CD4-positive, CD25-positive, alpha-beta regulatory T cell (primary cell): Measurements from ENCODE around the gene FAM53B. TPM values are rescaled to one million over a fixed set of nuclear protein-coding genes. Genes with fewer than 3 reads are reported as not detected.
A peak's percentile ranks its signal among the peaks of the same experiment; 100 is the strongest.

Experiments
- ATAC-seq, 2 donors: fragments of 150-1000 bp; cut with Tn5 transposase; one replicate each; pipeline ENCODE4 v1.10.0; 2021; ENCODE audit warnings: low read depth in 2 of 2, moderate number of reproducible peaks in 2 of 2, moderate library complexity in 1 of 2
- DNase-seq, 3 donors: peaks; one replicate each; pipeline versions ENCODE4 v3.0.0 to v3.0.0-alpha.2; 2012 to 2022; ENCODE audit warnings: mixed read lengths in 1 of 3
- H3K27ac ChIP-seq: one replicate; pipeline ENCODE4 v1.7.0; 2013; ENCODE audit warnings: mild to moderate bottlenecking, low read length; ENCODE audit not compliant: insufficient read depth, poor library complexity, severe bottlenecking
- H3K27me3 ChIP-seq: one replicate; pipeline ENCODE4 v1.7.0; 2013; ENCODE audit warnings: low read length; ENCODE audit not compliant: control insufficient read depth, insufficient read depth
- H3K36me3 ChIP-seq: one replicate; pipeline ENCODE4 v1.7.0; 2013; ENCODE audit warnings: mild to moderate bottlenecking, low read length, moderate library complexity; ENCODE audit not compliant: control insufficient read depth, insufficient read depth
- H3K4me1 ChIP-seq: 2 replicates; pipeline ENCODE4 v1.7.0; 2013; ENCODE audit warnings: mild to moderate bottlenecking, low read length; ENCODE audit not compliant: insufficient read depth, control insufficient read depth, poor library complexity, severe bottlenecking
- H3K4me3 ChIP-seq: one replicate; pipeline ENCODE4 v1.7.0; 2013; ENCODE audit warnings: low read depth, mild to moderate bottlenecking, low read length, moderate library complexity
- H3K9me3 ChIP-seq, 2 experiments: 1 replicate in 1 of 2; 2 replicates in 1 of 2; pipeline ENCODE4 v1.7.0; 2013; ENCODE audit warnings: low read length in 2 of 2, mild to moderate bottlenecking in 1 of 2, moderate library complexity in 1 of 2; ENCODE audit not compliant: control insufficient read depth in 2 of 2
- H3K27ac Mint-ChIP-seq, 3 donors: one replicate each; pipeline ENCODE4 v1.8.0; 2020 to 2022; ENCODE audit warnings: mild to moderate bottlenecking in 3 of 3, mixed read lengths in 3 of 3, moderate library complexity in 2 of 3
- H3K27me3 Mint-ChIP-seq: one replicate; pipeline ENCODE4 v1.8.0; 2022; ENCODE audit warnings: mild to moderate bottlenecking, mixed read lengths
- H3K36me3 Mint-ChIP-seq: one replicate; pipeline ENCODE4 v1.8.0; 2020; ENCODE audit warnings: mixed read lengths
- H3K4me1 Mint-ChIP-seq, 4 donors: one replicate each; pipeline ENCODE4 v1.8.0; 2020 to 2022; ENCODE audit warnings: mixed read lengths in 4 of 4, mild to moderate bottlenecking in 1 of 4
- H3K4me3 Mint-ChIP-seq, 4 donors: one replicate each; pipeline ENCODE4 v1.8.0; 2020 to 2022; ENCODE audit warnings: mild to moderate bottlenecking in 4 of 4, mixed read lengths in 4 of 4, moderate library complexity in 3 of 4
- H3K9me3 Mint-ChIP-seq, 7 donors: one replicate each; pipeline ENCODE4 v1.8.0; 2020 to 2022; ENCODE audit warnings: mixed read lengths in 7 of 7, mild to moderate bottlenecking in 3 of 7, moderate library complexity in 2 of 7
- polyA plus RNA-seq, 4 donors: library from polyadenylated mRNA; unstranded; fragments of 300-500 nt; fragmentation: Illumina TruSeq; gene quantifications; one replicate each; pipeline ENCODE4 v1.2.3, GENCODE V29; 2021
- total RNA-seq: library from RNA; stranded (reverse); gene quantifications from one replicate; pipeline ENCODE4 v1.2.3, GENCODE V29; 2022

FAM53B gene
- total and polyA plus RNA-seq, 5 donors from 2014 or later: 5.8 to 116 (median 15.0) TPM

DNA sequence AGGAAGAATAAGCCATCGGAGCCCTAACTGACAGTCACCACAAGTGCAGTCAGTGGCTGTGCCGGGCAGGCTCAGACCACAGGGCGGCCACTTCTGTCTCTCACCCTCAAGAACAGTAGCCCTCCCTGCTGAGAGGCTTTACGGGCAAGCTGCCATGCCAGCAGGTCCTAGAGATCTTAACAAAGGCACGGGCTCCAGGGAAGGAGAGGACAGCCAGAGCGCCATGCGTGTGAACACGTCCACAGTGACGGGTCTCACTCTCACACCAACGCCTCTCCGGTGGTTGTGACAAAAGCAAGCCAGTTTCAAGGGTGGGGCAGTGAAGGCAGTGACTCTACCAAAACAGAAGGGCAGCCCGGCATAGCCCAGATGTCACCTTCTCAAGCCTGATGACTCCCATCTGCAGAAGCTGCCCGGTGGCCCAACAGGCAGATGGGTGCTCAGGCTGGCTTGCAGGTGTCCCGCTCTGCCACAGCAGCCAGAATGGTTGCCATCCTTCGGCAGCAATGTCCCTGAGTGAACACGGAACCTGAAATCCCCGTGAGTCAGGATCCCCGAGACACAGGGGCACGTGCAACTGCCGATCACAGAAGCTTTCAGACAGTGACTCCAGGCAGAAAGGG, 102.0 kb downstream of the FAM53B start:
- Mint-ChIP-seq H3K4me1 (peaks cover 14 to 93% (median 51%) of the 10 kb centered on the region in 4 donors), H3K27ac (peak overlapping the region; percentile 83 to 98 (median 91)), H3K27me3 (no peaks in the 10 kb centered on the region), H3K4me3 (peak overlapping the region in 3 of 4 donors; percentile 56 to 89 (median 63)), H3K36me3 (peaks cover 5% of the 10 kb centered on the region), H3K9me3 (peaks cover 0 to 2% (median 0%) of the 10 kb centered on the region in 7 donors)
- Histone ChIP-seq H3K36me3 (peaks cover 7% of the 10 kb centered on the region), H3K27me3 (no peaks in the 10 kb centered on the region), H3K4me3 (no peak overlapping the region), H3K27ac (peak overlapping the region; percentile 48), H3K4me1 (peaks cover 91% of the 10 kb centered on the region), H3K9me3 (no peaks in the 10 kb centered on the region)
- DNase-seq (no peak), ATAC-seq (no peak)

- ATAC-seq: peak; percentile 76 to 85
- Histone ChIP-seq H3K9me3 (no peaks in the 10 kb centered on the region), H3K27ac (peak overlapping the region; percentile 48), H3K36me3 (peaks cover 7% of the 10 kb centered on the region), H3K4me1 (peaks cover 91% of the 10 kb centered on the region), H3K4me3 (peak overlapping the region; percentile 22), H3K27me3 (no peaks in the 10 kb centered on the region)
- Mint-ChIP-seq H3K27me3 (no peaks in the 10 kb centered on the region), H3K9me3 (peaks cover 0 to 2% (median 0%) of the 10 kb centered on the region in 7 donors), H3K27ac (peak overlapping the region; percentile 83 to 98 (median 89)), H3K4me1 (peaks cover 14 to 93% (median 51%) of the 10 kb centered on the region in 4 donors), H3K4me3 (peak overlapping the region; percentile 66 to 89 (median 72)), H3K36me3 (peaks cover 5% of the 10 kb centered on the region)
- peak in 1 of 3 donors; percentile 66 for DNase-seq
Observed at GRCh38 chr10:124641282-124642087, 102.7 kb downstream of the FAM53B start.

DNA sequence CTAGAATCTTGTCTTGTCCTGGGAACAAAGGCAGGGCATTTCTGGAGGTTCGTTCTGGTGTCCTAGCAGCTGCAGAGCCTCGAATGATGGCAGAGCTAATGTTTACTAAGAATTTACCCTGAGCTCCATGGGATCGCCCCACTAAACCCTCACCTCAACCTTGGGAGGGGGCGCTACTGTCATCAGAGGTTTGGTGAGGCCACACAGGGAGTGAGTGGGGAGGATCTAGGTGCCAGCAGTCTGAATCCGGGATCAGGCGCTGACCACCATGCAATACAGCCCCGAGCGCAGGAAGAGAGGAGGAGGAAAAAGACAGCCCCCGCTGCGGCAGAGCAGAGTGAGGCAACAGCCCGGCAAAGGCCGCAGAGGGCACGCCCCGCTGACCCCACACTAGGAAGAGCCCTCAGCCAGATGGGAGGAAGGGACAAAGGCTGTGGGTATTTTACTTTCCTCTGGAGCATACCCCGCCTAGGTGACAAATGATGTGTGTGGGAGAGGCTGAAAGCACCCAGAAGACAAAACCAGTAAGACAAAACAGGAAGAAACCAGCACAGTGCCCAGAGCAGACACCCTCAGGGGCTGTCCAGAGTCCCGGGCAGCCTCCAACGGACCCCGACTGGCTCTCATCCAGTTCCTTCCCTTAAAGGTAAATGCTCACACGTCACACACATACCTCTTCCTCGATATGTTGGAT, 103.5 kb downstream of the FAM53B start:
- H3K36me3 ChIP-seq: peaks cover 7% of the 10 kb centered on the region
- H3K27me3 Mint-ChIP-seq: no peaks in the 10 kb centered on the region
- peaks cover 88% of the 10 kb centered on the region for H3K4me1 ChIP-seq
- H3K27ac Mint-ChIP-seq: peak overlapping the region; percentile 83 to 98 (median 89)
- H3K9me3 ChIP-seq: no peaks in the 10 kb centered on the region
- no peaks in the 10 kb centered on the region for H3K27me3 ChIP-seq
- peaks cover 5% of the 10 kb centered on the region for H3K36me3 Mint-ChIP-seq
- H3K27ac ChIP-seq: peak overlapping the region; percentile 48
- DNase-seq (peak in 1 of 3 donors; percentile 33), ATAC-seq (peak; percentile 35 to 50)
- H3K9me3 Mint-ChIP-seq: peaks cover 0 to 2% (median 0%) of the 10 kb centered on the region in 7 donors
- peak overlapping the region; percentile 68 to 89 (median 76) for H3K4me3 Mint-ChIP-seq
- peak overlapping the region; percentile 22 for H3K4me3 ChIP-seq
- H3K4me1 Mint-ChIP-seq: peaks cover 20 to 92% (median 54%) of the 10 kb centered on the region in 4 donors

- Mint-ChIP-seq H3K27me3 (no peaks in the 10 kb centered on the region), H3K36me3 (peaks cover 5% of the 10 kb centered on the region), H3K9me3 (peaks cover 0 to 2% (median 0%) of the 10 kb centered on the region in 7 donors), H3K27ac (peak overlapping the region; percentile 83 to 98 (median 89)), H3K4me1 (peaks cover 22 to 92% (median 54%) of the 10 kb centered on the region in 4 donors), H3K4me3 (peak overlapping the region in 2 of 4 donors; percentile 75 to 77)
- Histone ChIP-seq H3K36me3 (peaks cover 7% of the 10 kb centered on the region), H3K4me1 (peaks cover 85% of the 10 kb centered on the region), H3K27me3 (no peaks in the 10 kb centered on the region), H3K9me3 (no peaks in the 10 kb centered on the region), H3K27ac (no peak overlapping the region), H3K4me3 (no peak overlapping the region)
- DNase-seq (no peak), ATAC-seq (no peak)
Observed at GRCh38 chr10:124640056-124640455, 104.1 kb downstream of the FAM53B start.

GRCh38 chr10:124639646-124640045, 104.5 kb downstream of the FAM53B start:
- Histone ChIP-seq H3K27ac (peak overlapping the region; percentile 28), H3K36me3 (peaks cover 7% of the 10 kb centered on the region), H3K27me3 (no peaks in the 10 kb centered on the region), H3K9me3 (peaks cover 0 to under 1% of the 10 kb centered on the region in 2 experiments), H3K4me1 (peaks cover 81% of the 10 kb centered on the region), H3K4me3 (no peak overlapping the region)
- Mint-ChIP-seq H3K9me3 (peaks cover 0 to 2% (median 0%) of the 10 kb centered on the region in 7 donors), H3K27me3 (no peaks in the 10 kb centered on the region), H3K36me3 (peaks cover 7% of the 10 kb centered on the region), H3K27ac (peak overlapping the region; percentile 35 to 94 (median 83)), H3K4me3 (peak overlapping the region in 1 of 4 donors; percentile 54), H3K4me1 (peaks cover 22 to 90% (median 53%) of the 10 kb centered on the region in 4 donors)
- no peak for ATAC-seq
- no peak for DNase-seq

DNA sequence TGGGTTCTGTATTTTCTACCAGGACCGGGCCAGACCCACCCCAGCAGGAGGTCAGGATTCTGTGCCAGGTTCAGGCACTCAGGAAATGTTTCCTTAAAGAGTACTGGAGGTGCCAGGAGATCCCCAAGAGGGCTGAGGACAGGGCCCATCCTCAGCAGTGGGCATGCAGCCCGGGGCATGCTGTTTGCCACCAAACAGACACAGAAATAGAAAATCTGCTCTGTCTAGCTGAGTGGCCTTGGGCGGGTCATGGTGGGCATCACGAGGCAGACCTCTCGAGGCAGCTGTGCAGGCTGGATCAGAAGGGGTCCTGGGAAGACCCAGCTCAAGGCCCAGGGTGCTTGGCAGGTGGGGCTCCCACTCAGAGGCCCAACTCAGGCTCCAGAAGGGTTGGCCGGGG, 105.0 kb downstream of the FAM53B start:
- DNase-seq: no peak
- peak overlapping the region in 1 of 4 donors; percentile 16 for H3K4me3 Mint-ChIP-seq
- peaks cover 22 to 90% (median 51%) of the 10 kb centered on the region in 4 donors for H3K4me1 Mint-ChIP-seq
- Histone ChIP-seq H3K4me1 (peaks cover 77% of the 10 kb centered on the region), H3K9me3 (peaks cover 0 to 5% of the 10 kb centered on the region in 2 experiments), H3K4me3 (no peak overlapping the region), H3K27me3 (no peaks in the 10 kb centered on the region), H3K36me3 (peaks cover 7% of the 10 kb centered on the region), H3K27ac (peak overlapping the region; percentile 28)
- H3K27me3 Mint-ChIP-seq: no peaks in the 10 kb centered on the region
- ATAC-seq: no peak
- H3K36me3 Mint-ChIP-seq: peaks cover 10% of the 10 kb centered on the region
- peak overlapping the region; percentile 35 to 94 (median 83) for H3K27ac Mint-ChIP-seq
- H3K9me3 Mint-ChIP-seq: peaks cover 0 to 5% (median 0%) of the 10 kb centered on the region in 7 donors

GRCh38 chr10:124637746-124638145, 106.4 kb downstream of the FAM53B start:
- H3K9me3 ChIP-seq: peaks cover 0 to 5% of the 10 kb centered on the region in 2 experiments
- H3K4me1 Mint-ChIP-seq: peaks cover 17 to 93% (median 60%) of the 10 kb centered on the region in 4 donors
- H3K36me3 Mint-ChIP-seq: peaks cover 16% of the 10 kb centered on the region
- H3K4me3 Mint-ChIP-seq: peak overlapping the region in 3 of 4 donors; percentile 16 to 88 (median 80)
- peak overlapping the region; percentile 85 to 97 (median 94) for H3K27ac Mint-ChIP-seq
- H3K27me3 ChIP-seq: no peaks in the 10 kb centered on the region
- H3K36me3 ChIP-seq: peaks cover 7% of the 10 kb centered on the region
- peaks cover 70% of the 10 kb centered on the region for H3K4me1 ChIP-seq
- peaks cover 0 to 5% (median 1%) of the 10 kb centered on the region in 7 donors for H3K9me3 Mint-ChIP-seq
- peak overlapping the region; percentile 62 for H3K27ac ChIP-seq
- H3K4me3 ChIP-seq: no peak overlapping the region
- ATAC-seq (no peak), DNase-seq (no peak)
- H3K27me3 Mint-ChIP-seq: no peaks in the 10 kb centered on the region
